ENCODE measurements around the gene TMEM179.

TMEM179 gene

GRCh38 chr14:104554088-104554607 lies 50.4 kb downstream of the TMEM179 start:
- no peak for DNase-seq

- DNase-seq = no peak
These were observed 51.1 kb downstream of the TMEM179 start for GRCh38 chr14:104553166-104554087.

- DNase-seq = no peak
These were observed 51.8 kb downstream of the TMEM179 start for GRCh38 chr14:104552738-104553125.

DNA sequence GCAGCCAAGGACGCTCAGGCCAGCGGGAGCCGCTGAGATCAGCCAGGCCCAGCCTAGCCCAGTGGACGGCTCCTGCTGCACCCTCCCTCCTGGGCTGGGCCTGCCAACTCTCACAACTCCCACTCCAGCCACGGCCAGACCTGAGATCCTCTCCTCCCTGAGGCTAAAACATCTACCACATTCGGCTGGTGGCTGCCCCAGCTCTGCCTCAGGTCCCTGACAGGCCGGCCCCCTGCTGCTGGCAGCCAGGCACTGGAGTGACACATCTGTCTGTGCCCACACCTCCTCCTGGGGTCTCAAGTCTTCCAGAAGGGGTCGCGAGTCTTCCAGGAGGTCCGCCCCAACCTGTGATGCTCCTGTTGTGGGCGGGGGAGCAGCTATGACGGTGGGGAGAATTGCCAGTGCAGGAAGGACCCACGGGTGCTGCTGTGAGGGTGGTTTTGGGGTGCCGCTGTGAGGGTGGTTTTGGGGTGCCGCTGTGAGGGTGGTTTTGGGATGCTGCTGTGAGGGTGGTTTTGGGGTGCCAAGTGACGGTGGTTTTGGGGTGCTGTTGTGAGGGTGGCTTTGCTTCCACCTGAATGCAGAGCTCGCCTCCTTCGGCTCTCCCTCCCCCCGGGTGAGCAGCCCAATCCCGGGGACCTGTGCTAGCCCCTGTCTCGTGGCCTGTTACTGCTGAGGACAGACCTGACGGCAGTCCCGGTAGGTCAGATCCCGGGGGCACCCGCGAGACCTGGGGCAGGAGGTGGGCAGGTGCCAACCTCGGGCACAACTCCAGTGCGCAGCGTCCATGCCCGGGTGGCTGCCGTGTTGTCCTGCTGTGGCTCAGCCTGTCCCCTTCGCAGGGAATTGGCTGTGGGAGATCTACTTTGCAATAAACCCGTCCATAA lies 52.5 kb downstream of the TMEM179 start:
- DNase-seq = no peak

DNA sequence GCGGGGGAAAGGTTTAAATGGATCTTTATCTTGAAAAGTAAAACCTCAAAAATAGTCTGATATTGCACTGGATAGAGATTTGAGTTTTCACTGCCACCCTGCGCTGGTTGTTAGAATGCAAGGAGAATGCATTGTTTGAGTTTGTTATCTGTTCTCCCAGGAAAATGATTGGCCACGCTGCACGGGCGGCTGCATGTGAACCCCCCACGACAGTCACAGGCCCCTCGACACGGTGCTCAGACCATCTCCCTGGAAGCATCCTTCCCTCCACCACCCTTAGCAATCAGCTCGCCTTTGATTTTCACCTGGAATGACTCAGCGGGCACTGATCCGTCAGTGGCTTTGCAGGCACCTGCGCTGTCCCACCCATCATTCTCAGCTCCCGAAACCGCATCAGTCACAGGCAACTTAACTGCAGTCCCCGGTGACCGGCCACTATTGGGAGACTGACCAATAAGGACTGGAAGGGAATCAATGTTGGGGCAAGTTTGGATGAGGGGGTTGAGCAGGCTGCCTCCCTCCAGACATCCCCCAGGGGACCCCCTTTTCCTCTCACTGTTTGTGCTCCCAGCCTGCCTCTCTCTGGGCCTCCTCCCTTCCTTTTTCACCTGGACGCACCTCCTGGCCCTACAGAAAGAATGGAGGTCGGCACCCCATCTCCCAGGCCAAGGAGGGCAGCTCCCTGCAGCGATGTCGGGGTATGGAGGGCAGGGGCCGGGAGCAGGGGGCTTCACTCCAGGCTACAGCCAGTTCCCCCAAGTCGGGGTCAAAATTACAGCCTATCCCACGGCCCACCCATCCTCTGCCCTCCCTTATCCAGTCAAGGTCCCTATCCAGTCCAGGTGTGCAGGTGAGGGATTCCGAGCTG lies 53.5 kb downstream of the TMEM179 start:
- DNase-seq = no peak

- DNase-seq = no peak
These were observed 54.2 kb downstream of the TMEM179 start for GRCh38 chr14:104550340-104550860.

DNA sequence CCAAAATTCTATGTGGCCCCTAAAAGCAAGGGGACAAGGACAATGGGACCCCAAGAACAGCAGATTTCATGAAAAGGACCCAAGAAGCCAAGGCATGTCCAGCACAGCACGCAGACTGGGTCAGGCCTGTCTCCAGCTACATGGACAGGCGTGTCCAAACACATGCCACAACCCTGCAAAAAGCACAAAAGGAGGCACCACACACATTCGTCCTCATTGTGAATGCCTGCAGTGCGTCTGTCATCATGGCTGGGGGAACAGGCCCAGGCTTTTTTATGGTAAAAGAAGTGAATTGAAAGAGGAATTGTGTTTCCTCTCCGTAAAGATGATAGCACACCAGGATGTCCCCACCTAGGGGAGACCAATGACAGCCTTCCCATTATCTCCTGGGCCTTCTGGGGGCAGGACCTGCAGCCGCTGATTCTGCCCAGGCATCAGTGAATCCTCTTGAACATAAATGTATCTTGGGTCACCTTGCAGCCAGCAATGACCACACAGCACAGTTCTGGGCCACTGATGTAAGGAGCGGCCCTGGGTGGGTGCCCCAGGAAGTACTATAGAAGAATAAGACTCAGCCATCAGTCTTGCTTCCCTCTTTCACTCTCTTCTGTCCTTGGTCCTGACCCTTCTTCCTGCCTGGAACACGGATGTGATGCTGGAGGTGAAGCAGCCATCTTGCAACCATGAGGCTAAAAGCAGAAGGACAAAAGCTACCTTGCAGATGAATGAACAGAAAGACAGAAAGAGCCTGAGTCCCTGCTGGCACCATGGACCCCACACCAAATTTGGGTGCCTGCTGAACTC lies 54.8 kb downstream of the TMEM179 start:
- no peak for DNase-seq

DNA sequence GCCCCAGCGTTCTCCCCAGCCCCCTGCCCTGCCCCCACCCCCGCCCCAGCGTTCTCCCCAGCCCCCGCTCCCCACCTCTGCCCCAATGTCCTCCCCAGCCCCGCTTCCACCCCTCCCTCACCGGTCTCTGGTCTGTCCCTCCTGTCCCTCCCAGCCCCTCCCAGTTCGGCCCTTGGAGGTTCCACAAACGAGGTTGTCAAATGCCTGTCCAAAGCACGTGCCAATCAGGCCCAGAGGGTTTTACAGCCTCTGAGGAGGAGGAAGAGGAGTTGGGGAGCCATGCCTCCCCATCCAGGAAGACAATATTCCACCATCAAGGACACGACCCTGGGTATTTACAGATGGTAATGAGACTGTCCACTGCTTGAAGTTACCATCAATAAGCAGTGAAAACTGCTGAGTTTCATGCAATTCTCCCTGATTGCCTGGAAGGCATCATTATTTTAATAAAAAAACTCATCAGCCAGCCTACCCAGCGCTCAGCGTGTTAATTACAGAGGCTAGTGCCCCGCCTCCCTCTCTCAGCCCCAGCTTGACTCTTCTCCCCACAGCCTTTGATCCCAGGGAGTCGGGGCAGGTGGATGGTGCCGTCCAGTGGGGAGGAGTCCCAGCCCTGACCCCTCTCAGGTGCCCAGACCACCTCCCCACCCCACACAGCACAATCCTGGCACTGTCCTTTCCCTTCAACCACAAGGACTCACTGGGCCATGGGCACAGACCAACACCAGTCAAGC lies 55.6 kb downstream of the TMEM179 start:
- no peak for DNase-seq

DNA sequence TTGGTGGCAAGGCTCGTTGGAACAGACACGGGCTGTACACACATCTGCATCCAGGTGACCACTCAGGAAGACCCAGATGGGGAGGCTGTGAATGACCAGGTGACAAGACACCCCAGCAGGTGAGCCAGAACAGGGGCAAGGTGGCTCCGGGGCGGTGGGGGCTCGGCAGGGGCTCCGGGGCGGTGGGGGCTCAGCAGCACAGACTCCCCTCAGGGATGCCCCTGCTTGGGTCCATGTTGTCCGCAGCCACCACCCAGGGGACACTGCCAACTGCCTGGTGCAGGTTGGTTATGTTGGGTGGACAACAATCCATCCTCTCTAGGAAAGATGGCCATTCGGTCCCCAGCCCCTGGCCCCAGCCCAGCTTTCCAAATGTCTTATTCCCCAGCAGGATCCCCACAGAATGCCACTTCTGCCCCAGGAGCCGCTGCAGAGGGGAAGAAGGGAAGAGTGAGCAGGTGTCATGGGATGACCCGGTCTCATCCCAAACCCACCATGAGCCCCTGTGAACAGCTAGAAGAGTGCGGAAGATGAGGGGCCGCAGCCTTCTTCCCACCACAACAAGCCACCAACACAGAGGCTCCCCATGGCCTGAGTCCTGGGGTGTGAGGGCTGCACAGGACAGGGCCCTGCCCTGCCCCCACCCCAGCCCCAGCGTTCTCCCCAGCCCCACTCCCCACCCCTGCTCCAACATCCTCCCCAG lies 56.4 kb downstream of the TMEM179 start:
- no peak for DNase-seq

- DNase-seq = no peak
These were observed 57.1 kb downstream of the TMEM179 start for GRCh38 chr14:104547310-104547997.

- no peak for DNase-seq
These were observed 57.8 kb downstream of the TMEM179 start for GRCh38 chr14:104546591-104547309.

GRCh38 chr14:104545942-104546501 lies 58.5 kb downstream of the TMEM179 start:
- no peak for DNase-seq

- DNase-seq = peak in 1 of 2 experiments; percentile 62
These were observed 59.2 kb downstream of the TMEM179 start for GRCh38 chr14:104545151-104545941.

DNA sequence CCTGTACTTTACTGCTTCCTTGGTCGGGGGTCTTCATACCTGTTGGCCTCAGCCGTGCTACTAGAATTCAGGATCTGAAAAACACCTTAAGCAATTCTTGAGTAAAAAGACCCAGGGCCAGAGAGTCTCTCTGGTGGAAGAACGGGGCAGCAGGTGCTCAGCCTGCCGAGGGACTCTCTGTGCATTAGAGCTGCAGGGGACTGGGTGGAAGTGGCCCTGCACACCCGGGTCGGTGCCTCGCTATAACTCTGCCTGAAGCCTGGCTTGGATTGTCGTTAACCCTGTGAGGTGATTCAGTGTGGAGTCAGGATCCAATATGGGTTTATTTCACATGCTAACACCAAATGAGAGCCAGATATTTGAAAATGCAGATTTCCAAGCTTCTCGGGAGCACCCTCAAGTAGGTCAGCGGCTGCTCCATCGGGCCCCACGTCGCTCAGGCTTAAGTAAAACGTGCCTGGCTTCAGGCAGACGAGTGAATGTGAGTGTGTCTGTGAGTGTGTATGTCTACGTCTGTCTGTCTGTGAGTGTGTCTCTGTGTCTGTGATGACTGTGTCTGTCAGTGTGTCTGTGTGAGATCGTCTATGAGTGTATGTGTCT lies 60.1 kb downstream of the TMEM179 start:
- no peak for DNase-seq

DNA sequence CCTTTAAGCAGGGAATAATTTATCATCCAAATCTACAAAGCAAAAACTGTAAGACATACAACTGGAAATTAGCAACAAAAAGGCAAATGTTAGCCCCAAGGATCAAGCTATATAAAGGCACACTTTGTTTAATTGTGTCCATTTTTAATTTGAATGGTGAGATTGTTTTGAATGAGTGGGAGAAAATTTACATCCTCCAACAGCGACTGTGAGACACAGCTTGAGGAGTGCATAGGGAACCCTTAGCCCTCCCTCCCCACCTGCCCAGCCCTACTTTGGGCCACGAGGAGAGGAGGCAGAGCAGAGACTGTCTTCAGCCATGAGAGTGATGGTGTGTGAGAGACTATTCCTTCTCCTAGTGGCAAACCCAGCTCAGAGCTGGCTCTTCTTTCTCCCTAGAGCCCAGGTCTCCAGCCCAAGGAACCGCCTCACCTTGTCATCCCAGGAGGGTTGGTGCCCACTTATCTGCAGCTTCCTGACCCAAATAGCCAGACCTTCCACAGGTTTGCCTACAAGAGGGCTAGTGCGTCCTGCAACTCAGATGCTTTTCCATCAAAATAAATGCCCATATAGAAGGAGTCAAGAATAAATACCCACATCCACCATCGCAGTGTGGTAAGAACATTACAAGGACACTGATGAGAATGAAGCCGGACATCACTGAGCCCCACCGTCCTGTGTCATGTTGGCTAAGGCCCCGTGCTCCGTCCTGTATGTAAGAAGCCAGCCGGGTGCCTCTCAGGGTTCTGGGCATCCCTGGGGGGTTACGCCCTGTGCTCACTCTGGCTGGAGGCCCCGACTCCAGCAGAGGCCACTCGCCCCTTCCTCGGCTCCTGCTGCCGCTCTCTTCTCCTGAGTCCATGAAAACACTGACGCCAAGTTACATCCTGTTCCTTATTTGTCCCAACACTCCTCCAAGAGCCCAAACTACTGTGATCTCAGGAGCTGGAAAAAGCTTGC lies 61.4 kb downstream of the TMEM179 start:
- DNase-seq = peak; percentile 22 to 60

Measured in NCI-H526 (cell line).